Testis (tissue), 3 donors: Measurements from ENCODE around the gene TSC22D3. TPM values are rescaled to one million over a fixed set of nuclear protein-coding genes. Genes with fewer than 3 reads are reported as not detected.

Experiments used
- DNase-seq: peaks from one replicate; pipeline ENCODE4 v3.0.0-alpha.2; 2019
- H3K27ac ChIP-seq, 2 donors: fragments of 200-600 bp; sonication (generic); one replicate each; pipeline ENCODE4 v1.5.1; 2019
- H3K27me3 ChIP-seq: fragments of 200-600 bp; sonication (generic); one replicate; pipeline ENCODE4 v1.5.1; 2019
- H3K36me3 ChIP-seq: fragments of 200-600 bp; sonication (generic); one replicate; pipeline ENCODE4 v1.5.1; 2017; ENCODE audit warnings: low read depth; ENCODE audit errors: missing control alignments
- H3K4me1 ChIP-seq: fragments of 200-600 bp; sonication (generic); one replicate; pipeline ENCODE4 v1.5.1; 2019
- H3K4me3 ChIP-seq, 2 donors: fragments of 200-600 bp; sonication (generic); one replicate each; pipeline ENCODE4 v1.5.1; 2017 to 2019
- H3K9me3 ChIP-seq: fragments of 200-600 bp; sonication (generic); one replicate; pipeline ENCODE4 v1.5.1; 2017
- POLR2A ChIP-seq: fragments of 450-650 bp; IDR thresholded peaks from one replicate; pipeline ENCODE4 v1.6.1; 2017; ENCODE audit warnings: antibody characterized with exemption, mild to moderate bottlenecking, moderate library complexity
- WGBS, 2 donors: methylation state at CpG; one replicate each; pipeline ENCODE4 v1.1.5; 2018; 5-methylcytosine and 5-hydroxymethylcytosine counted together
- intact Hi-C: fragments of 100-400 bp; cut with DNase I; formaldehyde crosslinking; loops from one replicate; pipeline ENCODE4 v1.15.1; 2023; ENCODE audit warnings: low total_unique reads
- polyA plus RNA-seq: library from polyadenylated mRNA; stranded (reverse); fragments of 350-450 nt; fragmentation: Illumina TruSeq; extraction: RNeasy Lipid Tissue Mini Kit (QIAGEN cat#74804); gene quantifications from one replicate; pipeline ENCODE4 v1.2.3, GENCODE V29; 2014; ENCODE audit warnings: low read depth, low replicate concordance; ENCODE audit not compliant: insufficient read depth
- total RNA-seq, 2 donors: library from RNA; depleted of rRNA; stranded (reverse); fragments of >200 nt; gene quantifications; one replicate each; pipeline ENCODE4 v1.2.3, GENCODE V29; 2016
- TF ChIP-seq, protein P1 (sequence below), 3 experiments: fragments of 450-650 bp in 2 of 3; fragments of 200-600 bp in 1 of 3; sonication (generic) in 1 of 3; IDR thresholded peaks; one replicate each; pipeline ENCODE4 v1.5.1; 2016 to 2019; ENCODE audit warnings: antibody characterized with exemption in 3 of 3, mild to moderate bottlenecking in 2 of 3, moderate library complexity in 1 of 3

Gene TSC22D3
- total and polyA plus RNA-seq, 3 donors from 2014 or later: 65.5 to 123 (median 98.4) TPM

DNA sequence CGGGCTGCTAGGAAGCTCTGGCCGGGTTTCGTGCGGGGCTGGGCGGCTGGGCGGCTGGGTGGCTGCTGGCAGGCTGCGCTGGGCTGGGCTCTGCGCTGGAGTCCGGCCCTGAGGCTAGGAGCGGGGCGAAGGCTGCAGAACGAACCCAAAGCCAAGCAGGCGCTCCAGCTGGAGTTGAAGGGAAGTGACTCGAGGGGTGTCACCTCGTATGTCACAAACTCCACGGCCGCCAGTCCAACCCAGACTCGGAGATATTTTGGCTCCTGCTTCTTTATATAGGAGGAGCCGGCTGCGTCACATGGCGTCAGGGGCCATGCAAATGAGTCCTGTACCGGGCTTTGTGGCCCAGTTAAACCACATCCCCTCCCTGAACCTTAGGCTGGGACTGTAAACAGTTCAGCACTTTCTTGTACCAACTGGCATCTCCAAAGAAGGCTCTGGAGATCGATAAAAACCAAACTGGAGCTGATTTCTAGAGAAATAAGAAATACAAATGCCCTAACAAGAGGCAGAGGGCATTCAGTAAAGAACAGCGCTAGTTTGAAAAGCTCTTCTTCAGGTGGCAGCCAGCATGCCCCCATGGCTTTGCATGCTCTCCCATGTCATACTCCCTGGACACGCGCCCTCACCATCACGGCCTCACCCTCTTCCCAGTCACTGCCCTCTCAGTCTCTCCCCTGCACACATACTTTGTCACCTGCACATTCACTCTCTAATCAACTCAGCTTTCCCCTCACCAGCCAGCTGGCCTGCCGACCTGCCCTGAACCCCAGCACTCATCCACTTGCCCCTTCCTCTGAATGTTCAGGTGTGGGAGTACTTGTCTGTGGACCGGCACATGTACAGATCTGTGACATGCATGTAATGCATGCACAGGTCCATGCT is 58.5 kb downstream of the TSC22D3 start:
- 13 to 16% methylated on average over 8 to 29 of the region's 29 CpGs for WGBS, 2 donors
- TF ChIP-seq, protein P1, sequence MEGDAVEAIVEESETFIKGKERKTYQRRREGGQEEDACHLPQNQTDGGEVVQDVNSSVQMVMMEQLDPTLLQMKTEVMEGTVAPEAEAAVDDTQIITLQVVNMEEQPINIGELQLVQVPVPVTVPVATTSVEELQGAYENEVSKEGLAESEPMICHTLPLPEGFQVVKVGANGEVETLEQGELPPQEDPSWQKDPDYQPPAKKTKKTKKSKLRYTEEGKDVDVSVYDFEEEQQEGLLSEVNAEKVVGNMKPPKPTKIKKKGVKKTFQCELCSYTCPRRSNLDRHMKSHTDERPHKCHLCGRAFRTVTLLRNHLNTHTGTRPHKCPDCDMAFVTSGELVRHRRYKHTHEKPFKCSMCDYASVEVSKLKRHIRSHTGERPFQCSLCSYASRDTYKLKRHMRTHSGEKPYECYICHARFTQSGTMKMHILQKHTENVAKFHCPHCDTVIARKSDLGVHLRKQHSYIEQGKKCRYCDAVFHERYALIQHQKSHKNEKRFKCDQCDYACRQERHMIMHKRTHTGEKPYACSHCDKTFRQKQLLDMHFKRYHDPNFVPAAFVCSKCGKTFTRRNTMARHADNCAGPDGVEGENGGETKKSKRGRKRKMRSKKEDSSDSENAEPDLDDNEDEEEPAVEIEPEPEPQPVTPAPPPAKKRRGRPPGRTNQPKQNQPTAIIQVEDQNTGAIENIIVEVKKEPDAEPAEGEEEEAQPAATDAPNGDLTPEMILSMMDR (IDR thresholded peaks at IDR 0.05): no peak
- TF ChIP-seq POLR2A: peak; percentile 77
- Histone ChIP-seq H3K36me3 (no peaks in the 10 kb centered on the region), H3K4me1 (peaks cover 4% of the 10 kb centered on the region), H3K27ac (peak overlapping the region; percentile 86 to 88), H3K9me3 (no peaks in the 10 kb centered on the region), H3K4me3 (peak overlapping the region; percentile 66 to 82), H3K27me3 (no peaks in the 10 kb centered on the region)
- intact Hi-C loops: loop anchor here (5.0 to 10.0 kb wide), 2 partner anchors 40 to 58 kb away; partner anchors contain the start of genes NCBP2L and TSC22D3
- DNase-seq: peak; percentile 86

DNA sequence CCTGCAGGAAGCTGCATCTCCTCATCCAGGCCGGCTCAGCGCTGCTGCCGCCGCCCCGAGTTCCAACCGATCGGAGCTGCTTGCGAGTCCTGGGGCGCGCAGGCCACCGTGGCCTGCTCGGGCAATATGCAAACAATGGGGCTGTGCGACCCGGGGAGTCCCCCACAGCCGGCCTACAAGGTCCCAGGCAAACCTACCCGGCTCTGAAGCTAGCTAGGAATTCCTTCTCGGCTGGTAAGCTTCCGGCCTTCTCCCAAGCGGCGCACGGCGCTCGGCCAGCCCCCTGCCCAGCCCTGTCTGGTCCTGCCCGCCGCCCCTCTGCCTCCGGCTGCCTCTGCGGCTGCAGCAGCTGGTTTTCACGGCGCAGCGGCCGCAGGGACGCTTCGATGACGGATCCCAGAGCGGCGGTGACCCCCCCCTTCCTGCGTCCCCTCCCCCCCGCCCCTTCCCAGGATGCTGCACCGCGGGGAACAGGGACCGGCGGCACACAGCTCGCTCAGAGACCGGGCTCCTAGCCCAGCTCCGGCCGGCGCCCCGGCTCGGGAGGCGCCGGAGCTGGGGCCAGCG is 59.4 kb downstream of the TSC22D3 start:
- no peak for DNase-seq

DNA sequence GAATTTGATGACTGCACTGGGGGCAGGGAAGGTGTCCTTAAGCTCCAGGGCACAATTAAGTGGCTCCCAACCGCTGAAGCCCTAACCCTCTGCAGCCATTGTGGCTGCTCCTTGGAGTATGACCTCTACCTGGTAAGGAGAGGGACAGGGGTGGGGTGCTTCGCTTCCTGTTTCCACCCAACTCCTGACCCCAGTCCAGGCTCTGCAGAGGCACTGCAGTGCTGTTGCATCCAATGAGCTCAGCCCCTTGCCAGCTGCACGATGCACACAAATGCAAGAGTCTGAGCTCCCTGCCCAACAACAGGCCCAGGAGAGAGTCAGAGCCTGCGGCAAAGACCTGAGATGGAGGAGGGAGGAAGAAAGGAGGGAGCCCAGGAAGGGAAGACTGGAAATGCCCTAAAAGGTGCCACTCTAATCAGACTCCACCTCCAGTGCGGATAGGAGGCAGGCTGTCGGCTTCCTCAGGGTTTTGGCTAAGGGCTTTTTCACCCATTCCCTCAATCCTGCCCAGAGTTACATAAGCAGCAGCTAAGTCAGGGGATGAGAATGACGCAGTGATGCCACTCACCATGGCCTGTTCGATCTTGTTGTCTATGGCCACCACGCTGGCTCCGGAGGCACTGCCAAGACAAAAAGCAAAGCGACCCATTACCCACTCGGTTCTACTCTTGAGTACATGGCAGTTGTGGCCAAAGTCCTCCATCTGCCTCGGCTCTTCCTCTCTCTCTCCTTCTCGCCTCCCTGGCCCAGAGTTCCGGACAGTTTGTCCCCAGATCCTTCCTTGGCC is 60.1 kb downstream of the TSC22D3 start:
- no peak for DNase-seq
- H3K27me3 ChIP-seq: no peaks in the 10 kb centered on the region
- 7 to 21% methylated on average over 3 to 15 of the region's 15 CpGs for WGBS, 2 donors
- peak overlapping the region; percentile 66 to 82 for H3K4me3 ChIP-seq
- H3K4me1 ChIP-seq: peaks cover 11% of the 10 kb centered on the region
- no peaks in the 10 kb centered on the region for H3K36me3 ChIP-seq
- intact Hi-C loops: loop anchor here (5.0 to 10.0 kb wide), 2 partner anchors 38 to 59 kb away; partner anchors contain the start of genes NCBP2L and TSC22D3
- peak overlapping the region; percentile 86 to 88 for H3K27ac ChIP-seq
- H3K9me3 ChIP-seq: no peaks in the 10 kb centered on the region
- TF ChIP-seq, protein P1 (IDR thresholded peaks at IDR 0.05): no peak
- TF ChIP-seq POLR2A: no peak

More for the DNA sequence above, 59.4 kb downstream of the TSC22D3 start:
- TF ChIP-seq, protein P1 (IDR thresholded peaks at IDR 0.05): no peak
- TF ChIP-seq POLR2A: no peak
- peak overlapping the region; percentile 66 to 82 for H3K4me3 ChIP-seq
- 0% methylated on average over 16 of the region's 52 CpGs; no CpG with 5 or more reads in 1 of the 2 donors for WGBS, 2 donors
- H3K36me3 ChIP-seq: no peaks in the 10 kb centered on the region
- H3K27ac ChIP-seq: peak overlapping the region; percentile 86 to 88
- H3K4me1 ChIP-seq: peaks cover 9% of the 10 kb centered on the region
- intact Hi-C loops: loop anchor here (5.0 to 10.0 kb wide), 2 partner anchors 39 to 59 kb away; partner anchors contain the start of genes NCBP2L and TSC22D3
- no peaks in the 10 kb centered on the region for H3K27me3 ChIP-seq
- H3K9me3 ChIP-seq: no peaks in the 10 kb centered on the region

DNA sequence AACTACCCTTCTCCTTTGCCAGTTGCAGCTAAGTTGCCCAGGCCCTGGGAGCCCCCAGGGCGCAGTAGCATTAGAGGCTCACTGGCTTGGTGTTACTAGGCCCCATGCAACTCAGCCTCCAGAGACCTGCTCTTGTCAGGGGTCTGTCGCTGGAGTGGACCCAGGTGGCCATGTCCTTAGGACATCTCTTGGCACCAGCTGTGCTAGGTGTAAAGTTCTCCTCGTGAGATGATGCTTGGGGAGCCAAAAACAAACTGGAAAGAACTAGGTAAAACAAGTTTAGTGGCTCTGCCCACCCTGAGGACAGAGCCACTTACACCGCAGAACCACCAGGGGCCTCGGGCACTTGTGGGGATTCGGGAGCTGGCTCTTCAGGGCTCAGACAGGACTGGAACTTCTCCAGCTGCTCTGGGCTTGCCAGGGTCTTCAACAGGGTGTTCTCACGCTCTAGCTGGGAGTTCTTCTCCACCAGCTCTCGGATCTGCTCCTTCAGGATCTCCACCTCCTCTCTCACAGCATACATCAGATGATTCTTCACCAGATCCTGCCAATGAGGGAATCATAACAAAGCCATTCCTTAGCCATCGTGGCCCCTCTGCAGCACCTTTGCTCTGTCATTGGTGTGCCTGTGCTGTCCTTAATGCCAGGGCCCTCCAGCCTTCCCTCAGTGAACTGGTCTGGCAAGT is 61.2 kb downstream of the TSC22D3 start:
- peak overlapping the region; percentile 66 to 82 for H3K4me3 ChIP-seq
- H3K36me3 ChIP-seq: no peaks in the 10 kb centered on the region
- H3K27ac ChIP-seq: peak overlapping the region; percentile 86 to 88
- peaks cover 15% of the 10 kb centered on the region for H3K4me1 ChIP-seq
- no peak for DNase-seq
- intact Hi-C loops: loop anchor here (10.0 kb wide), 1 partner anchor 60 kb away; the partner anchor contains the start of genes NCBP2L and TSC22D3
- no peak for TF ChIP-seq POLR2A
- TF ChIP-seq, protein P1 (IDR thresholded peaks at IDR 0.05): no peak
- 89 to 90% methylated on average over 4 to 9 of the region's 9 CpGs for WGBS, 2 donors
- no peaks in the 10 kb centered on the region for H3K9me3 ChIP-seq
- no peaks in the 10 kb centered on the region for H3K27me3 ChIP-seq
